ENCODE data around the gene TMEM120B.

Gene TMEM120B

DNA sequence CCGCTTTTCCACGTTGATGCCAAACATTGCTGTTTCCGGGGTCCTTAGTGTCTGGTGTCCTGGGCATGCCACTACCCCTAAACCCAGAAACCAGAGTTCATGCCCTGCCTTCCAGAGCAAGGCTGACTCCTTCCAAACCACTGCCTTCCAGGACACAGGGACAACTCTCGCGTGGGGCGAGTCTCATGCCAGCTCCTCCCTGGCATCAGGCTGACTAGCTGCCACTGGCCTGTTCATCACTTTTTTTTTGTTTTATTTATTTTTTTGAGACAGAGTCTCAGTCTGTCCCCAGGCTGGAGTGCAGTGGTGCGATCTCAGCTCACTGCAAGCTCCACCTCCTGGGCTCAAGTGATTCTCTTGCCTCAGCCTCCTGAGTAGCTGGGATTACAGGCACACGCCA is 96.1 kb downstream of the TMEM120B start:
- TF ChIP-seq, protein P1, sequence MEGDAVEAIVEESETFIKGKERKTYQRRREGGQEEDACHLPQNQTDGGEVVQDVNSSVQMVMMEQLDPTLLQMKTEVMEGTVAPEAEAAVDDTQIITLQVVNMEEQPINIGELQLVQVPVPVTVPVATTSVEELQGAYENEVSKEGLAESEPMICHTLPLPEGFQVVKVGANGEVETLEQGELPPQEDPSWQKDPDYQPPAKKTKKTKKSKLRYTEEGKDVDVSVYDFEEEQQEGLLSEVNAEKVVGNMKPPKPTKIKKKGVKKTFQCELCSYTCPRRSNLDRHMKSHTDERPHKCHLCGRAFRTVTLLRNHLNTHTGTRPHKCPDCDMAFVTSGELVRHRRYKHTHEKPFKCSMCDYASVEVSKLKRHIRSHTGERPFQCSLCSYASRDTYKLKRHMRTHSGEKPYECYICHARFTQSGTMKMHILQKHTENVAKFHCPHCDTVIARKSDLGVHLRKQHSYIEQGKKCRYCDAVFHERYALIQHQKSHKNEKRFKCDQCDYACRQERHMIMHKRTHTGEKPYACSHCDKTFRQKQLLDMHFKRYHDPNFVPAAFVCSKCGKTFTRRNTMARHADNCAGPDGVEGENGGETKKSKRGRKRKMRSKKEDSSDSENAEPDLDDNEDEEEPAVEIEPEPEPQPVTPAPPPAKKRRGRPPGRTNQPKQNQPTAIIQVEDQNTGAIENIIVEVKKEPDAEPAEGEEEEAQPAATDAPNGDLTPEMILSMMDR (IDR thresholded peaks at IDR 0.05; ENCODE audit: poor library complexity, severe bottlenecking), result no peak
- ATAC-seq (ENCODE audit: low read depth), result no peak
- peaks cover 52% of the 10 kb centered on the region for H3K36me3 ChIP-seq (ENCODE audit: low read depth)

DNA sequence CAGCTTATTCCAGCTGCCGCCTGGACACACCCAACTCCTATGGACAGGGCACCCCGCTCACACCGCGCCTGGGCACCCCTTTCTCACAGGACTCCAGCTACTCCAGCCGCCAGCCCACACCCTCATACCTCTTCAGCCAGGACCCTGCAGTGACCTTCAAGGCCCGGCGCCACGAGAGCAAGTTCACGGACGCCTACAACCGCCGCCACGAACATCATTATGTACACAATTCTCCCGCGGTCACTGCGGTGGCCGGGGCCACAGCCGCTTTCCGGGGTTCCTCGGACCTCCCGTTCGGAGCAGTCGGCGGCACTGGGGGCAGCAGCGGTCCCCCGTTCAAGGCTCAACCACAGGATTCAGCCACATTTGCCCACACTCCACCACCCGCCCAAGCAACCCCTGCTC is 97.2 kb downstream of the TMEM120B start:
- Histone ChIP-seq H3K27me3 (ENCODE audit: insufficient read depth, poor library complexity, severe bottlenecking) (no peaks in the 10 kb centered on the region), H3K4me1 (ENCODE audit: insufficient read depth, poor library complexity, severe bottlenecking) (peaks cover 9% of the 10 kb centered on the region), H3K4me3 (ENCODE audit: severe bottlenecking) (no peak overlapping the region), H3K9me3 (ENCODE audit: severe bottlenecking) (no peaks in the 10 kb centered on the region), H3K36me3 (ENCODE audit: low read depth) (peaks cover 58% of the 10 kb centered on the region), H3K27ac (ENCODE audit: poor library complexity, severe bottlenecking) (no peak overlapping the region)
- ATAC-seq (ENCODE audit: low read depth) (no peak), DNase-seq (ENCODE audit: low spot score) (peak; percentile 68)
- TF ChIP-seq, protein P1 (IDR thresholded peaks at IDR 0.05; ENCODE audit: poor library complexity, severe bottlenecking), result no peak

More for the DNA sequence above, 96.1 kb downstream of the TMEM120B start:
- Histone ChIP-seq H3K27ac (ENCODE audit: poor library complexity, severe bottlenecking) (no peak overlapping the region), H3K27me3 (ENCODE audit: insufficient read depth, poor library complexity, severe bottlenecking) (no peaks in the 10 kb centered on the region), H3K4me1 (ENCODE audit: insufficient read depth, poor library complexity, severe bottlenecking) (peaks cover 9% of the 10 kb centered on the region), H3K9me3 (ENCODE audit: severe bottlenecking) (no peaks in the 10 kb centered on the region), H3K4me3 (ENCODE audit: severe bottlenecking) (no peak overlapping the region)
- DNase-seq (ENCODE audit: low spot score), result no peak

DNA sequence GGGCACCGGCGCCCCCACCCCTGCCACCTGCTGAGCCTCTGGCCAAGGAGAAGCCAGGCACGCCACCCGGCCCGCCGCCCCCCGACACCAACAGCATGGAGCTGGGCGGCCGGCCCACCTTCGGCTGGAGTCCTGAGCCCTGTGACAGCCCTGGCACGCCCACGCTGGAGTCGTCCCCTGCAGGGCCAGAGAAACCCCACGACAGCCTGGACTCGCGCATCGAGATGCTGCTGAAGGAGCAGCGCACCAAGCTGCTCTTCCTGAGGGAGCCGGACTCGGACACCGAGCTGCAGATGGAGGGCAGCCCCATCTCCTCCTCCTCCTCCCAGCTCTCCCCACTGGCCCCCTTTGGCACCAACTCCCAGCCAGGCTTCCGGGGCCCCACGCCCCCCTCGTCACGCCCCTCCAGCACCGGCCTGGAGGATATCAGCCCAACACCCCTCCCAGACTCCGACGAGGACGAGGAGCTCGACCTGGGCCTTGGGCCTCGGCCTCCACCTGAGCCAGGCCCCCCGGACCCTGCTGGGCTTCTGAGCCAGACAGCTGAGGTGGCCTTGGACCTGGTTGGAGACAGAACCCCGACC is 97.8 kb downstream of the TMEM120B start:
- DNase-seq (ENCODE audit: low spot score) (no peak), ATAC-seq (ENCODE audit: low read depth) (no peak)
- Histone ChIP-seq H3K9me3 (ENCODE audit: severe bottlenecking) (no peaks in the 10 kb centered on the region), H3K36me3 (ENCODE audit: low read depth) (peaks cover 64% of the 10 kb centered on the region), H3K27ac (ENCODE audit: poor library complexity, severe bottlenecking) (no peak overlapping the region), H3K27me3 (ENCODE audit: insufficient read depth, poor library complexity, severe bottlenecking) (no peaks in the 10 kb centered on the region), H3K4me1 (ENCODE audit: insufficient read depth, poor library complexity, severe bottlenecking) (peaks cover 9% of the 10 kb centered on the region), H3K4me3 (ENCODE audit: severe bottlenecking) (no peak overlapping the region)
- TF ChIP-seq, protein P1 (IDR thresholded peaks at IDR 0.05; ENCODE audit: poor library complexity, severe bottlenecking), result no peak

DNA sequence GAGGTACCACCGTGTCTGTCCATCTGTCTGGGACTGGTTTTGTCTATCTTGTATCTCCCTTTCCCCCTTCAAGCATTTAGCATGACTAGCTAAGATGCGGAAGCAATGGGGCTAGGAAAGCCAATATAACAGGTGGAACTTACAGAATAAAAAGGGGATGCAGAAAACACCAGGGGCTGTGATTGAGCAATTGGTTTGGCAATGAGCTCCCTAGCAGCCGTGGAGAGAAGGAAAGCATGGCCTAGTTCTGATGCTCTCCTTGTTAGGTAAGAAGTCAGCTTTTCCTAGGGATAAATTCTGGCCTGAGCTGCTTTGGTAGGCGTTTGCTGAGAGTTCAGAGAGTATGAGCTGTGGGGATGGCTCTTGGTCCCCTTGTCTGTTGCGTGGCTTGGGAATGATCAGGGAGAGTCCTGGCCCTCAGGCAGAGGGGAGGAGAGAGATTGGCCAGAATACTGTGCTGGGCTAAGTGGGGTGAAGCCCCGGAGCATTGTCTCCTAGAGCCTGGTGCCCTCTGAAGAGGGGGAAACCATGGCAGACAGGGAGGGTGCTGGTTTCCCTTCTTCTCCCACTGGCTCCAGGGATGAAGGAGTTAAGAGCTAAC is 98.4 kb downstream of the TMEM120B start:
- no peaks in the 10 kb centered on the region for H3K9me3 ChIP-seq (ENCODE audit: severe bottlenecking)
- peaks cover 67% of the 10 kb centered on the region for H3K36me3 ChIP-seq (ENCODE audit: low read depth)
- DNase-seq (ENCODE audit: low spot score) (no peak), ATAC-seq (ENCODE audit: low read depth) (no peak)
- peak overlapping the region; percentile 15 for H3K27ac ChIP-seq (ENCODE audit: poor library complexity, severe bottlenecking)
- H3K27me3 ChIP-seq (ENCODE audit: insufficient read depth, poor library complexity, severe bottlenecking), result no peaks in the 10 kb centered on the region
- no peak overlapping the region for H3K4me3 ChIP-seq (ENCODE audit: severe bottlenecking)
- TF ChIP-seq, protein P1 (IDR thresholded peaks at IDR 0.05; ENCODE audit: poor library complexity, severe bottlenecking), result no peak
- H3K4me1 ChIP-seq (ENCODE audit: insufficient read depth, poor library complexity, severe bottlenecking), result peaks cover 9% of the 10 kb centered on the region
